ENCODE results near the gene AP2S1.
"Not testable (repeated sequence)": the region's sequence is repeated elsewhere in the genome, so short reads cannot be mapped to it uniquely, and the experiment has no call there.

Gene AP2S1

DNA sequence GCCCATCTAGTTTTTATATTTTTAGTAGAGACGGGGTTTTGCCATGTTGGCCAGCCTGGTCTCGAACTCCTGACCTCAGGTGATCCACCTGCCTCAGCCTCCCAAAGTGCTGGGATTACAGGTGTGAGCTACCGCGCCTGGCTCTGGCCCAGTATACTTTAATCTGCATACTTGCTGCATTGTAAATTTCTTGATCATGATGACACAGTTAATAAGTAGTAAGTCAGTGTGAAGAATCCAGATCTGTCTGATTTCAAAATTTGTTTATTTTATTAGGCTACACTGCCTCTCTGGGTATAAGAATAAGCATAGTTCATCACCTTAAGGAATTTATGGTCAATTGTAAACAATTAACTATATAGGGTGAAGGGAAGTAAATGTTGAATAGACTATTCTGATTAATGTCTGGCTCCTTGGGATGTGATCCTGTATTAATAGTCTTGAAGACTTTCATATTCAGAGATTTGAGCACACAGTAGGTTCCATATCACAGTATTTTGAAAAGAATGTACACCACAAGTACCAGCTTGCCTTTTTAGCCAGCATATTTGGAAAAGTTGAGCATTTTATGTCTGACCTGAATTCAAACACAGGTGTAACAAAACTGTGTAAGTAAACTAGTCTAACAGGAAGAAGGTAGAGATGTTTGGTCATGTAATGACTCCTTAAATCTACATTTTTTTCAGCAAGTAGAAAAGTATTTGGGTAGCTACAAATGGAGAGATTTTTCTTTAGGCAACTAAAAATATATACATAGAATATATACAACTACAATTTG, 17.6 kb upstream of the AP2S1 start:
- in situ Hi-C loops (cut with MboI; ENCODE audit: low sequenced_read_pairs): no loop called here

DNA sequence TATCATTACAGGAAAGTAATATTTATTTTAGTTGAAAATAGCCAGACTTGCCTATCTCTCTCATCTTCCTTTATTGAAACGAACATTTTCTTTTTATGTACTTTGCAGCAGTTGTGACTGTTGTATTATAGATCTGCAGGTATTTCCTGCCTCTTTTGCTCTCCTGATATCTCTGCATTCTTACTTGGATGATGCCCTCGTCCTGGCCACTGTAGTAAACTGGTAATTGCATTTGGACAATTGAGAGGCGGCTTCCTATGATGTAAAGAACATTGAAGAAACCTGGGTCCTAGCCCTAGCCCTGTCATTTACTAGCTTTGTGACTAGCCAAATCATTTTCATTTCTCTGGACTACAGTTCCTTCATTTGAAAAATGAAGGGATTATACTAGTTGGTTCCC, 16.5 kb upstream of the AP2S1 start:
- in situ Hi-C loops (cut with MboI; ENCODE audit: low sequenced_read_pairs): no loop called here

DNA sequence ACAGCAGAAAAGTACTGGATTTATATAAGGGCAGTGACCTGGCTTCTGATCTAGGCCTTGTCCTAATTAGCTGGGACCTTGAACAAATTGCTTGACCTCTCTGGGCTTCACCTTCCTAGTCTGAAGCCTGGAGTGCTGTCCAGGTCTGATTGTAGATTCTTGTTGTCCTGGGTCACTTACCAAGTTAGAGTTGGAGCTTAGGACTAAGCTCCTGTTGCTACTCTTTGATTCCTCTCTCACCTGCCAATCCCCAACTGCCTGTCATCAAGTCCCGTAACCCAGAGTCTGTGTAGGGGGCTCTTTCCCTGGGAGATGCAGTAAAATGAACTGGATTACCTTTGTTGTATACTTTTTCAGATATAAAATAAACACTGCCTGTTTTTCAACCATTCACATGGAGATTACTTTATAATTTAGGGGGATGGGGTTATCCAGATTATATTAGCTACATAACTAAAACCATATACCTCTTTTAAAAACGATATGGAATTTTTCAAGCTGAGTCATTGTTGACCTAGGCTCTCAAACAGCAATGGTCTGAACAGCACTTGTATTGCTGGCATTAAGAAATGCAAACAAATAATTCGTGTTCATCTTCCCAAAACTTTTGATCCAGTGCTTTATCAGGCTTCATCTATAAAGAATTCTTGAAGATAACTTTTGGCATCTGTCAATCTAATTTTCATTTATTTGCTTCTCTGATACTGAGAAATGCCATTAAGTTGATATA, 15.9 kb upstream of the AP2S1 start:
- in situ Hi-C loops (cut with MboI; ENCODE audit: low sequenced_read_pairs): no loop called here

DNA sequence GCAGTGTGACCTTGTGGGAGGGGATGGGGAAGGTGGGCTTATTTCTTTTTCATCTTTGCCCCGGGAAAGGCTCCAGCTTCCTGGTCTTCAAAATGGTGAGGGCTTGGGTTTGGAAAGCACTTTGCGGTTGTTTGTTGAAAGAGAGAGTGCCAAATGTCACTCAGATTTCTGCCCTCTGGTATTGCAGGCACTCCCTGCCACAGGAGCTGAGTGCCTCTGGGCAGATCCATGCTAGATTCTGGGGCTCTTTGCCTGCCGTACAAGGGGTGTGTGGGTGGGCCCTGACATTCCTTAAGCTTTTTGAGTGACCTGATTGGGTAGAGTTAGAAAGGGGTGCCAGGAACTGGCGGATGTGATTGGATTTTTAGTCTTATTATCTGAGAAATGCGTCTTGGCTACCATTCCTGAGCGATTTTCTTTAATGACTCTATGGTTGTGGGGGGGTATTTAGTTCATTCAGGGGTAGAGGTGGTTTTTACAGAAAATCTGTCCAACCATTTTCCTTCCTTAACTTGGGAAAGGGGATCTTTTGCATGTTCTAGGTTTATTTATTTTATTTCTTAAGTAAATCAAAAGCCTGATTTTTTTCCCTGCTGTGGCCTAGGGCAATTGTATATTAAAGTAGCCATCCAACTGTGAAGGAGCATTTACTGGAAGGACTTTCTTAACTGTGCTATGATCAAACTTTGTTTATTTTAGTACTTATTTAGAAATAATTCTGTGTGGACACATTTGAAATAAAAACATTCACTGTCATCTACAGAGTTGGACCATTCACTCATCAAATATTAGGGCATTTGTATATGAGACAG, 13.4 kb upstream of the AP2S1 start:
- in situ Hi-C loops (cut with MboI; ENCODE audit: low sequenced_read_pairs): no loop called here

DNA sequence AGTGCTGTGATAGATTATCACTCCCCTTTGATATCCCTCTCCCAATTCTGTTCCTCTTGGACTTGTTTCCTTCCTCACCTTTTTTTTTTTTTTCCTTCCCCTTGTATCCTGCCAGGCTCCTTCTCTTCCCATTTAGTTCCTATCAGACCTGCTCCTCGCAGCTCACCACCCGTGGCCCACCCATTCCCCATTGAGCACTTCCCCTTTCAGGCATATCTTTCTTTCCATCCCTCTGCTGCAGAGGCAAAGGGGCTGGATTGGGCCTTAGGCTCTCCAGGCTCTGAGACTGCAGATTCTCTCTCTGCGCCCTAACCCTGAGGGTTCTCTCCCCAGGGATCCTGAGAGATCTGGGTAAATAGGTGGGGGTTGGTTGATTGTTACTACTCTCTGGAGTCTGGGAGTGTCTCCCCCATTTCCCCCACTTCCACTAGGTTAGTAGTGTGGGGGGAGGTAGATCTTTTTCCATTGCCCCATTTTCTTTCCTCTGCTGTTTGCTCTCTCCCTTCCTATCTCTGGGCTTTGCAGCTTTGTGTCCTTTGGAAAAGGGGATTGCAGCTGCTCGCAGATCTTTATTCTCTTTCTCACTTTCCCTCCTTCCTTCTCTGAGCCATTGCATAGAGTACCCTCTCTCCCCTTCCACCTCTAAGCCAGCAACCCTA, 12.5 kb upstream of the AP2S1 start:
- in situ Hi-C loops (cut with MboI; ENCODE audit: low sequenced_read_pairs): no loop called here

DNA sequence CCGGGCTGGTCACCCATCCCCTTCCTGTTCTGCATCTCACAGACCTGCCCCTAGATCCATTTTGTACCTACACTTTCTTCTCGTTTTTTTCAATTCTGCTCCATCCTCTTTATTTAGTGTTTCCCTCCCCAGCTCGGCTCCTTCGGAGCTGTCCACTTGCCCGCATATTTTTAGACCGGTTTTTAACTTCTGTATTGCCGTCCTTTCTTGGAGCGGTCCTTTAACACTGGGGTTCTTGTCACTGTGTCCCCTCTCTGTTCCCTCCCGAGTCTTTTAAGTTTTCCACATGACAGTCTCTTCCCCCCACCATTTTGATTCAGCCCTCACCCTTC, 11.8 kb upstream of the AP2S1 start:
- in situ Hi-C loops (cut with MboI; ENCODE audit: low sequenced_read_pairs): no loop called here

DNA sequence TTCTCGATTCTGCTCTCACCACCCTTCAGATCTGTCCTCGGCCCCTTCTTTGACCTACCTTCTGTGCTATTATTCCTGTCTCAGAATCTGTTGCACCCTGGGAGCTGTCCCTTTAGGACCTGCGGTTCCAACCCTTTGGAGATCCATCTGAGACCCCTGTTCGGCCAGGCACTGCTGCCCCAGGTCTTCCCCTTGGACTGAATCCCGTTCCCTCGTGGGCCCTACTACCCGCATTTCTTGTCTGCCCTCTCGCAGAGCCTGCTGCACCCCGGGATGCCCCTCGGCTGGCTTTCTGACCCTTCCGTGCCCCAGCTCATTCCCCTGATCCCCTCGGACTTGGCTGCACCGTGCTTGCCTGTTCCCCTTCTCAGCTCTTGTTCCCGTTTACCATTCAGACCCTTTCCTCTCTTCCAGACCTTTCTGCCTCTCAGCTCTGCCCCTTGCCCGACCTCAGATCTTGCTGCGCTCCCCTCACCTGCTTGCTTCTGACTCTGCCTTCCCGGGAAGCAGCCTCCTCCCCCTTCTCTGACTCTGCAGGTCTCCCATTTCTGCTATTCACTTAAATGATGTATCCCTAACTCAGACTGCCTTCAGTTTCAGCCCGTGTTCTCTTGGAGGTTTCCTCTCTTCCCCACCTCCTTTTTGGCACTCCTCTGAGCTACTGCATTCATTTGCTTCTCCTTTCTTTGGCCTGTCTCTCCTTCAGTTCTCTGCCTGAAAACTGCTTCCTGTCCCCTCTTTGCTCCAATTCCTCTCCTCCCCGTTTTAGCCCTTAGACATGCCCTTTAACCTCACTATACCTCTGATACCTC, 11.3 kb upstream of the AP2S1 start:
- in situ Hi-C loops (cut with MboI; ENCODE audit: low sequenced_read_pairs): no loop called here

DNA sequence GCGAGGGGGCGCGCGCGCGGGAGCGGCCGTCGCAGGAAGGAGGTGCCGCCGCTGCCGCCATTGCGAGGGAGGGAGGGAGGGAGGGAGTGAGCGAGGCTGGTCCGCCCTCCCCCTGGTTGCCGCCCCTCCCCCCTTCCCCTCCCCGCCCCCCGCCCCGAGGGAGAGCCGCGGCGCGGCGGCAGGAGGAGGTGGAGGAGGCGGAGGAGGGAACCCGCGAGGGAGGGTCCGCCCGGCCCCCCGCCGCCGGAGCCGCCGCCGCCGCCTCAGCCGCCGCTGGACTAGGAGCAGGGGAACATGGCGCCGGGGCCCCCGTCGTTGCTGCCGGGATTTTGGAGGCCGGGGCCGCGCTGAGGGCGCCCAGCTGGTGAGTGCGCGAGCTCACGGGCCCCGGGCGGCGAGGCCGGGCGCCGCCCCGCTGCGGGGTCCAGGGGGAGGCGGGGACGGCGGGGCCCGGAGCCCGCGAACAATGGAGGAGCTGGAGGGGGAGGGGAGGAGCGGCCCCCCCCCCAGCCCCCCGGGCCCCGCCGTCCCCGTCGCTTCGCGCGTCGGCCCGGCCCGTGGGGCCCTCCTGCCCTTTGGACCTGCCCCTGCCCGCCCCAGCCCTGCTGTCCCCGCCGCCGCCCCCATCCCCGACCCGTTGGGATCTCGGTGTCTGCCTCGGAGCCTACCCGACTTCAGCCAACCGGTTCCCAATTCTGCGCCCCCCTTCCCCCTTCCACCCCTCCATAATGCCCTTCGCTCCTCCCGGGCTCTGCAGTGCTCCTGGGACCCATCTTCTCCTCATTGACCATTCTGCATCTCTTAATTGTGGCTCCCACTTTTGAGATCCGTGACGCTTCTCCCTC, 10.4 kb upstream of the AP2S1 start, which contains the start of gene ARHGAP35:
TSS of gene ARHGAP35 (plus strand) at position 152 of the 845 bp plus-strand sequence. CDS start 57,679 bp downstream, outside the sequence.
- in situ Hi-C loops (cut with MboI; ENCODE audit: low sequenced_read_pairs): no loop called here

DNA sequence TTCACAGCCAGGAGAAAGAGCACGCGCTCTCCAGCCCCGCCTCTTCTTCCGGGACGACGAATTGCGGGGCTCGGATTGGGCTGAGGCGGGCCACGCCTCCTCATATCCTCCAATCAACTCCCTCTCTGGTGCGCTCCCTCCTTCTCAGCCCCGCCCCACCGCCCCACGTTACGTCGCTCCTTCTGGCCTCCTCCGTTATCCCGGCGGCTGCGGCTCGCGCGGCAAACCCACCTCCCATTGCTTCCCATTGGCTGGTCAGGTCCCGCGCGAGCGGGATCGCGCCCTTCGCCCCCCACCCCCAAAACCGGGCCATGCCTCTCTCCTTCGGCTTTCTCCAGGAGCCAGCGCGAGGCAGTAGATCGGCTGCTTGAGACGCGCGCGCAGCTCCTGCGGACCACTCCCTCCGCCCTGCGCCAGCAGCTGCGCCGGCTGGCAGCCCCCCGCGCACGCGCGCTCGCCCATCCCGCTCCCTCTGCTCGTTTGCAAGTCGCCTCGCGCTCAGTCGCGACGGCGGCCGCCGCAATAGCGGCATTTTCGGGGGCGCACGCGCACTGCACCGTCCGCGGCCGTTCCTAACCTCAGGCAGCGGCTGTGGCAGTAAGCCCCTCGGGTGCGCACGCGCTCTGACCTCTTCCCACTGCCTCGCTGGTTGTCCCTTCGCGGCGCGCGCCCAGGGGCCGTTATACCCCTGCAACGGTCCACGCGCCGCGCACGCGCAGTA, 9.6 kb upstream of the AP2S1 start:
- in situ Hi-C loops (cut with MboI; ENCODE audit: low sequenced_read_pairs): no loop called here

DNA sequence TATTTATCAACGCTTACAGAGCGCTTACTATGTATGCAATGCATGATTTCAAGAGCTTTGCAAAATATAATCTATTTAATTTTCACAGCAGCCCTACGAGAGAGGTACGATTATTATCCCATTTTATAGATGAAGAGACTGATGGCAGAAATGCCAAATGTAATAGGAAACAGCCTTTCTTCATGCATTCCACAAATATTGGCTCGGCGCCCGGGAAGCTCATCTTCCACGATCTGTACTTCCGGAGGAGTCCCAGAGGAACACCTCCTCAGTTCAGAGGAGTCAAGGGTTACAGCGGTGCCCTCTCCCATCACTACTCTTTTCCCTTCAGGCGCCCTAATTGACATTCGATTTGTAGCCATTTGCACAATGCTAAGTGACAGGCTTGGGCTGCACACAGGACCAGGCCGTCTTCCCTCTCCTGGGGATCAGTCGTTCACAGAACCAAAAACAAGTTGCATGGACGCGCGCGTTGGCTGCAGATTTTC, 9.0 kb upstream of the AP2S1 start:
- in situ Hi-C loops (cut with MboI; ENCODE audit: low sequenced_read_pairs): no loop called here

DNA sequence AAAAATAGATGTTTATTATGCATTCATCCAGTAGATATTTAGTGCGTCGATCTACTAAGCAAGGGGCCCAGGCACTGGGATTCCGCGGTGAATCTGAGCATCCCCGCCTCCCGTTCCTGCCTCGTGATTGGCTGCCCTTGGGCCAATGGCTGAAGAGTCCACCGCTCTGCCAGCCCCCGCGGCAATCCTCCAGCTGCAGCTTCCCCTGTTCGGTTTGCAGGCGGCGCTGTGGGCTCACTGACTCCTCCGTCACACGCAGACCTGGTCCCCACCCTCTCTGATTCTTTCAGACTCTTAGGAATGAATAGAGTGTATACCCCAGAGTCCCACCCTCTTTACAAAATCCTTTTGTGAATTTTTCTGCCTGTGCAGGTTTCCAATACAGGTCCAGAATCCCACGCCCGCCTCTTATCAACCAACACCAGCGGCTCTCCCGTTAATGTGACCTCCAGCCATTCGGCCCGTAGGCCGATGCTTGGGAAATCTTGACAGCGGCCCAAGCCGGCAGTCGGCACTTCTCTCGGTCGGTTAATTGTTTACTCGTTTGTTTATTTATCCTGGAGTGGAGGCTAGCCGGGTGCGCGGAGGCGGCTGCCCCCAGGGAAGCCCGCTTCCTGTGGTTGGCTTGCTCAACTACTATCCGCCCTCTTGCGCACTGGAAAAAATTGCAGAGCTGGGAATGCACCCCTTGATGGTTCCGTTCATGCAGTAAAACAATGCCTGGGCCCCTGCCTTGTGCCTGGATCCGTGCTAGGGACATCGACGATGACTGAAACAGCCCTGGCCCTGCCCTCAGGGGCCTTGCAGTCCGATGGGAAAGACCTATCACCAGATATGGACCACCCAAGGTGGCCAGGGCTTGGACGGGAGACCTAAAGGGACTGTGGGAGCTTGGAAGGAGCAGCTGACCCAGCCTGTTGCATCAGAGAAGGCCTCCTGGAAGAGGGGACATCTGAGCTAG, 5.7 kb upstream of the AP2S1 start:
- in situ Hi-C loops (cut with MboI; ENCODE audit: low sequenced_read_pairs): no loop called here

DNA sequence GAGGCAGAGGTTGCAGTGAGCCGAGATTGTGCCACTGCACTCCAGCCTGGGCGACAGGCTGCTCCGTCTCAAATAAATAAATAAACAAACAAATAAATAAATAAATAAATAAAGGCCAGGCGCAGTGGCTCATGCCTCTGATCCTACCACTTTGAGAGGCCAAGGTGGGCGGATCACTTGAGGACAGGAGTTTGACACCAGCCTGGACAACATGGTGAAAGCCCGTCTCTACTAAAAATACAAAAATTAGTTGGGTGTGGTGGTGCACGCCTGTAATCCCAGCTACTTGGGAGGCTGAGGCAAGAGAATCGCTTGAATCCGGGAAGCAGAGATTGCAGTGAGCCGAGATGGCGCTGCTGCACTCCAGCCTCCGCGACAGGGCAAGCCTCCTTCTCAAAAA, 4.1 kb upstream of the AP2S1 start:
- in situ Hi-C loops (cut with MboI; ENCODE audit: low sequenced_read_pairs): not testable (repeated sequence)

DNA sequence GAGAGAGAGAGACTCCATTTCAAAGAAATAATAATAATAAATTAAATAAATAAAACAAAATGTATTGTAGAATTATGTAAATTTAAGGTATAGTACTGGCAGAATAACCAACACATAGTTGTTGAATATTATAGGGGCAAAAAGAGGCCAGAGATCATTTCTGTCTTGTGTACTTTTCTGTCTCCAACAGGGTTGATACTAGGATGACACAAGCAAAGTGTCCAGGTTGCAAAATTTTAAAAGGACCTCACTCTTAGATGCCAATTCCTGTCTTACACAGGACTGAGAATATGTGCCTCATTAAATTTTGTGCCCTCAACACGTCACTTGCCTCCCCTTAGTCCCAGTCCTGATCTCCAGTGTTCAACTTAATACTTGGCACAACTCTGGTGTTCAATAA, 2.2 kb upstream of the AP2S1 start:
- in situ Hi-C loops (cut with MboI; ENCODE audit: low sequenced_read_pairs): no loop called here

DNA sequence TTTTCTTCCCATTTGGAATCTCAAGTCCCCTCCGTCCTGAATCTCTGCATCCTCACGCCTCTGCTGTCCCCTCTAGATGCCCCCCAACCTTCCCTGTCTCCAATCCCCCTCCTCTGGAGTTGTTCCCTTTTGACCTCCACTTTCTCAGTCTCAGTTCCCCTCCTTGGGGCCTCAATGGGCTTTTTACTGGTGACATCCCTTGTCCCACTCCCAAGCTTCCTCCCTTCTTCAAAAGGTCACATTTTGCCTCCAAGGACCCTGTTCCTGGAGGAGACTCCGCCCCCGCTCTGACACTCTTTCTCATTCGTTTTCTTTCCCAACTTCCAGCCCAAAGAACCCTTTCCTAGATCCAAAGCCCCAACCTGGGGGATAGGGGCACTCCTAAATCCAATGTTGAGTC, 1.0 kb downstream of the AP2S1 start:
- in situ Hi-C loops (cut with MboI; ENCODE audit: low sequenced_read_pairs): no loop called here

DNA sequence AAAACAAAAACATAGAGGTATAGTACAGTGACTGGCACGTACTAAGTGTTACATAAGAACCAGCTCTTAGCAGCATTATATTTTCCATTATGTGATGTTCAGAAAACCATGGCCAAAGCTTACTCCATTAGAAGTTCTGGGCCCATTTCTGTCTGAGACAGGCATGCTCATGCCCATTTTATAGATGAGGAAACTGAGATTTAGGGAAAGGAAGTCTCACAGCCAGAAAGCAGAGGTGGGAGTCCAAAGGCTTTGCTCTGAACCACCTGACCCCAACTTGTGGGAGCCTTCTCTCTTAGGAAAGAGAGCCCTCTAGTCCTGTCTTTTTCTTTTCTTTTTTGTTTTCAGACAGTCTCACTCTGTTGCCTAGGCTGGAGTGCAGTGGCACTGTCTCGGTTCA, 2.3 kb downstream of the AP2S1 start:
- in situ Hi-C loops (cut with MboI; ENCODE audit: low sequenced_read_pairs): no loop called here

DNA sequence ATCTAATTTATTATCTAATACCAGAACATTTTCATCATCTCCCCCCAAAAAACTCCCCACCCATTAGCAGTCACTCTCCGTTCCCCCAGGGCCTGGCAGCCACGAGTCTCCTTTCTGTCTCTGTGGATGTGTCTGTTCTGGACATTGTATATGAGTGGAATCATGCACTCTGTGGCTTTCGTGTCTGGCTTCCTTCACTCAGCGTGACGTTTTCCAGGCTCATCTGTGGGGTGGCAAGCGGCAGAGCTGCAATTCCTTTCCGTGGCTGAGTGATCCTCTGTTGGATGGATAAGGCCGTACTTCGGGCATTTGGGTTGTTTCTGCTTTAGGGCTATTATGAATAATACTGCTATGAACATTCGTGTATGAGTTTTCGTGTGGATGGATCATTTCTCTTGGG, 3.1 kb downstream of the AP2S1 start:
- in situ Hi-C loops (cut with MboI; ENCODE audit: low sequenced_read_pairs): no loop called here

DNA sequence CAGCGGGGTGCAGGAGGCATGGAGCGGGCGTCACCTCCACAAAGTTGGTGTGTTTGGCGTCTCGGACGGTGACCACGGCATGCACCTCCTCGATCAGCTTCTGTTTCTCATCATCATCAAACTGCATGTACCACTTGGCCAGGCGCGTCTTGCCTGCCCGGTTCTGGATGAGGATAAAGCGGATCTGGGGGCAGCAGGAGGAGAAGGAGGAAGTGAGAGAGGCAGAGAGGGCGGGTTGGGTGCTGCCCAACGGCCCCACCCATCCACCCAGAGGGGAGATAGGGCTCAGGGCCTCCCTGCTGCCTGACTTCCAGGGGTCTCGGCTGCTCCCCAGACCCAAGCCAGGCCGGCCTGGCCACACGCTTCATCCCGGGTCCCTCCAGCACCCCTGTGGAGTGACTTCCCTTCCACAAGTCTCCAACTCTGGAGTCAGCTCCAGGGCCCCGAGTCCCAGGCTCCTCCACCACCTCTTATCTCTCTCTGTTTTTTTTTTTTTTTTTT, 4.6 kb downstream of the AP2S1 start:
- in situ Hi-C loops (cut with MboI; ENCODE audit: low sequenced_read_pairs): no loop called here

All from HL-60/S4 treated with phorbol 12-myristate 13-acetate at 8.2 ng/mL for 4 days and 3 days (cell line).